Activated CD8-positive, alpha-beta T cell treated with anti-CD3 and anti-CD28 coated beads for 36 hours (primary cell): ENCODE measurements around the gene OR14J1. TPM values are rescaled to one million over a fixed set of nuclear protein-coding genes. Genes with fewer than 3 reads are reported as not detected.
"Not testable (repeated sequence)": the region's sequence is repeated elsewhere in the genome, so short reads cannot be mapped to it uniquely, and the experiment has no call there.

Experiments used
- ATAC-seq: fragments of 200-7000 bp; cut with Tn5 transposase; one replicate; pipeline ENCODE4 v1.10.0; 2021; ENCODE audit warnings: mild to moderate bottlenecking, moderate library complexity
- CTCF ChIA-PET: fragments of 350-600 bp; sonication (Branson Sonifier 250); formaldehyde crosslinking; loops from one replicate; lab custom pipeline; 2021; ENCODE audit warnings: antibody characterized with exemption; lab: Charles Lee
- POLR2A ChIA-PET: fragments of 350-600 bp; sonication (Branson Sonifier 250); formaldehyde crosslinking; loops from one replicate; lab custom pipeline; 2021; ENCODE audit warnings: antibody characterized with exemption; lab: Charles Lee
- DNase-seq: peaks from one replicate; pipeline ENCODE4 v3.0.0-alpha.2; 2020
- H3K27ac Mint-ChIP-seq: one replicate; pipeline ENCODE4 v1.8.0; 2021; ENCODE audit warnings: mild to moderate bottlenecking, mixed read lengths
- H3K27me3 Mint-ChIP-seq: one replicate; pipeline ENCODE4 v1.8.0; 2021; ENCODE audit warnings: mixed read lengths
- H3K36me3 Mint-ChIP-seq: one replicate; pipeline ENCODE4 v1.8.0; 2021; ENCODE audit warnings: low read depth, mixed read lengths
- H3K4me1 Mint-ChIP-seq: one replicate; pipeline ENCODE4 v1.8.0; 2021; ENCODE audit warnings: low read depth, mixed read lengths
- H3K4me3 Mint-ChIP-seq: one replicate; pipeline ENCODE4 v1.8.0; 2021; ENCODE audit warnings: mild to moderate bottlenecking, moderate library complexity, mixed read lengths
- H3K9me3 Mint-ChIP-seq: one replicate; pipeline ENCODE4 v1.8.0; 2021; ENCODE audit warnings: mixed read lengths
- CTCF ChIP-seq: fragments of 200-600 bp; IDR thresholded peaks from one replicate; pipeline ENCODE4 v1.8.0; 2022; ENCODE audit warnings: antibody characterized with exemption, mild to moderate bottlenecking
- intact Hi-C: fragments of 100-400 bp; cut with micrococcal nuclease; formaldehyde crosslinking; loops from one replicate; pipeline ENCODE4 v1.10.0; 2022
- total RNA-seq, 2 experiments: library from RNA; stranded (reverse); gene quantifications; one replicate each; pipeline ENCODE4 v1.2.3, GENCODE V29; 2021

The OR14J1 gene
- total RNA-seq, 2 experiments from 2014 or later = not detected

- Mint-ChIP-seq H3K4me3 (no peak overlapping the region), H3K27ac (no peak overlapping the region), H3K4me1 (no peaks in the 10 kb centered on the region), H3K9me3 (no peaks in the 10 kb centered on the region), H3K27me3 (peaks cover 19% of the 10 kb centered on the region), H3K36me3 (no peaks in the 10 kb centered on the region)
- intact Hi-C loops = no loop called here
- ChIA-PET CTCF (no interaction called here), POLR2A (no interaction called here)
- TF ChIP-seq CTCF = no peak
- DNase-seq (no peak), ATAC-seq (no peak)
Observed at GRCh38 chr6:29294499-29294914, 7.0 kb upstream of the OR14J1 start.

GRCh38 chr6:29295181-29295585 lies 6.3 kb upstream of the OR14J1 start:
- ChIA-PET POLR2A (no interaction called here), CTCF (no interaction called here)
- Mint-ChIP-seq H3K27me3 (peaks cover 19% of the 10 kb centered on the region), H3K4me1 (no peaks in the 10 kb centered on the region), H3K27ac (no peak overlapping the region), H3K9me3 (no peaks in the 10 kb centered on the region), H3K36me3 (no peaks in the 10 kb centered on the region), H3K4me3 (no peak overlapping the region)
- intact Hi-C loops = no loop called here
- ATAC-seq = no peak
- no peak for DNase-seq
- TF ChIP-seq CTCF = no peak

- ChIA-PET POLR2A (no interaction called here), CTCF (no interaction called here)
- no peaks in the 10 kb centered on the region for H3K36me3 Mint-ChIP-seq
- no peak overlapping the region for H3K27ac Mint-ChIP-seq
- peaks cover 17% of the 10 kb centered on the region for H3K27me3 Mint-ChIP-seq
- DNase-seq (no peak), ATAC-seq (no peak)
- intact Hi-C loops = no loop called here
- no peaks in the 10 kb centered on the region for H3K4me1 Mint-ChIP-seq
- no peak for TF ChIP-seq CTCF
- no peak overlapping the region for H3K4me3 Mint-ChIP-seq
- no peaks in the 10 kb centered on the region for H3K9me3 Mint-ChIP-seq
Observed at GRCh38 chr6:29295623-29296022, 5.9 kb upstream of the OR14J1 start.

GRCh38 chr6:29319931-29320330 lies 18.4 kb downstream of the OR14J1 start:
- H3K36me3 Mint-ChIP-seq = no peaks in the 10 kb centered on the region
- no peak for ATAC-seq
- no peak overlapping the region for H3K27ac Mint-ChIP-seq
- ChIA-PET POLR2A (no interaction called here), CTCF (no interaction called here)
- no peak for DNase-seq
- no peaks in the 10 kb centered on the region for H3K9me3 Mint-ChIP-seq
- intact Hi-C loops = no loop called here
- H3K4me3 Mint-ChIP-seq = no peak overlapping the region
- TF ChIP-seq CTCF = no peak
- peaks cover 24% of the 10 kb centered on the region for H3K27me3 Mint-ChIP-seq
- no peaks in the 10 kb centered on the region for H3K4me1 Mint-ChIP-seq

GRCh38 chr6:29323332-29323731 lies 21.8 kb downstream of the OR14J1 start:
- peaks cover 25% of the 10 kb centered on the region for H3K27me3 Mint-ChIP-seq

GRCh38 chr6:29325777-29326176 lies 24.3 kb downstream of the OR14J1 start:
- Mint-ChIP-seq H3K27ac (no peak overlapping the region), H3K27me3 (peaks cover 36% of the 10 kb centered on the region), H3K9me3 (no peaks in the 10 kb centered on the region), H3K4me1 (no peaks in the 10 kb centered on the region), H3K36me3 (no peaks in the 10 kb centered on the region), H3K4me3 (no peak overlapping the region)
- CTCF ChIA-PET = no interaction called here
- intact Hi-C loops = no loop called here
- POLR2A ChIA-PET = no interaction called here
- no peak for TF ChIP-seq CTCF
- ATAC-seq = no peak
- DNase-seq = no peak

More at GRCh38 chr6:29323332-29323731, 21.8 kb downstream of the OR14J1 start:
- CTCF ChIA-PET, H3K4me1 Mint-ChIP-seq, POLR2A ChIA-PET, H3K9me3 Mint-ChIP-seq, ATAC-seq, H3K27ac Mint-ChIP-seq, intact Hi-C loops, H3K36me3 Mint-ChIP-seq, H3K4me3 Mint-ChIP-seq, DNase-seq: not testable (repeated sequence)
